ENCODE measurements around the gene LY6G5B. TPM values are rescaled to one million over a fixed set of nuclear protein-coding genes. Genes with fewer than 3 reads are reported as not detected.

LY6G5B gene
- total and polyA plus RNA-seq, 2 experiments from 2014 or later: 7.9 to 8.4 TPM

DNA sequence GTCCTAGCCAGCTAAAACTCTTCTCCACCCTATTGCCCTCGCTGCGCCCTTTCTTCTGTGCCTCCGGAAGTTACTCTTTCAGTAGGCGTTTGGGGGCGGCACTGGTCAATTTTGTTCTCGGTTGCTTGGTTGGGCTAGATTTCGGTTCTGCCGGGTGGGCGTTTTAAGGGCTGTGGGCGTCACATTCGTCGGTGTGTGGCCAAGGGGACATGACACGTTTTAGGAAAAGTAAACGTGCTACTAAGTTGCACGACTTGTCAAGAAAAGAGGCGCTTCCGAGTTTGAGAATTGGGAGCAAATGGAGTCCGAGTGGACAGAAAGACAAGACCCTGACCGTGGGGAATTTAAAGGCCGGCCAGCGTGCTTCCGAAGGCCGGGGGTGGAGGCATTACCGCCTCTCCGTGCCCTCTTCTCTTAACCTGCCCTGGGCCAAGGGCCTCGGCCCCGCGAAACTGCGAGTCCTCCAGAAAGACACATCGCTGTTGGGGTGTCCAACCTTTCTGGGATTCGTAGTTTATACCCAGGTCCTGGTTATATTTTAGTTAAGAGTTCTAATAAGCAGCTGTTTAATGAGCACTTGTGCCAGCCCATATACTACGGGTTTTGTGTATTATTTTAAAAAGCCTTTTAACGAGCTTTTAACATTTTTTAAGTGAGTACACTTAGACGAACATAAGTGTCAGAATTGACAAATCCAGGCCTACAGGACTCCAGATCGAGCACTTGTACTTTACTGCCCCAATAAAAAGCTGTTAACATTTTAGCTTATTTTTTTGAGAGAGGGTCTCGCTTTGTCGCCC is 16.7 kb upstream of the LY6G5B start:
- H3K4me1 Mint-ChIP-seq: peaks cover 28% of the 10 kb centered on the region; the same call in 2 of the 3 replicates
- peaks cover 38% of the 10 kb centered on the region for H3K36me3 Mint-ChIP-seq (ENCODE audit: low read depth)
- peak; percentile 98 for DNase-seq (ENCODE audit: low spot score)
- H3K9me2 ChIP-seq (ENCODE audit: insufficient read depth): no peaks in the 10 kb centered on the region
- peaks cover 14% of the 10 kb centered on the region for H3K4me1 ChIP-seq (ENCODE audit: insufficient read depth)
- peaks cover 27% of the 10 kb centered on the region for H3K36me3 ChIP-seq (ENCODE audit: insufficient read depth)
- peak; percentile 79 for ATAC-seq
- peak overlapping the region; percentile 88 for H3K4me3 ChIP-seq
- peak overlapping the region; percentile 85 for H3K4me2 ChIP-seq
- peak overlapping the region; percentile 100 for H3K27ac Mint-ChIP-seq
- peak overlapping the region; percentile 99 for H3K4me3 Mint-ChIP-seq
- H3K27me3 Mint-ChIP-seq (ENCODE audit: insufficient read depth, low read depth, poor library complexity): peaks cover 13% of the 10 kb centered on the region
- no peak overlapping the region for H2AFZ ChIP-seq
- no peaks in the 10 kb centered on the region for H3K9me3 Mint-ChIP-seq
- H3K27me3 ChIP-seq (ENCODE audit: insufficient read depth): no peaks in the 10 kb centered on the region
- peaks cover 32% of the 10 kb centered on the region for H3K79me2 ChIP-seq (replicated peaks; ENCODE audit: insufficient read depth)
- no peak for TF ChIP-seq JUNB (IDR thresholded peaks at IDR 0.05; ENCODE audit: unreplicated experiment)
- TF ChIP-seq, protein P1, sequence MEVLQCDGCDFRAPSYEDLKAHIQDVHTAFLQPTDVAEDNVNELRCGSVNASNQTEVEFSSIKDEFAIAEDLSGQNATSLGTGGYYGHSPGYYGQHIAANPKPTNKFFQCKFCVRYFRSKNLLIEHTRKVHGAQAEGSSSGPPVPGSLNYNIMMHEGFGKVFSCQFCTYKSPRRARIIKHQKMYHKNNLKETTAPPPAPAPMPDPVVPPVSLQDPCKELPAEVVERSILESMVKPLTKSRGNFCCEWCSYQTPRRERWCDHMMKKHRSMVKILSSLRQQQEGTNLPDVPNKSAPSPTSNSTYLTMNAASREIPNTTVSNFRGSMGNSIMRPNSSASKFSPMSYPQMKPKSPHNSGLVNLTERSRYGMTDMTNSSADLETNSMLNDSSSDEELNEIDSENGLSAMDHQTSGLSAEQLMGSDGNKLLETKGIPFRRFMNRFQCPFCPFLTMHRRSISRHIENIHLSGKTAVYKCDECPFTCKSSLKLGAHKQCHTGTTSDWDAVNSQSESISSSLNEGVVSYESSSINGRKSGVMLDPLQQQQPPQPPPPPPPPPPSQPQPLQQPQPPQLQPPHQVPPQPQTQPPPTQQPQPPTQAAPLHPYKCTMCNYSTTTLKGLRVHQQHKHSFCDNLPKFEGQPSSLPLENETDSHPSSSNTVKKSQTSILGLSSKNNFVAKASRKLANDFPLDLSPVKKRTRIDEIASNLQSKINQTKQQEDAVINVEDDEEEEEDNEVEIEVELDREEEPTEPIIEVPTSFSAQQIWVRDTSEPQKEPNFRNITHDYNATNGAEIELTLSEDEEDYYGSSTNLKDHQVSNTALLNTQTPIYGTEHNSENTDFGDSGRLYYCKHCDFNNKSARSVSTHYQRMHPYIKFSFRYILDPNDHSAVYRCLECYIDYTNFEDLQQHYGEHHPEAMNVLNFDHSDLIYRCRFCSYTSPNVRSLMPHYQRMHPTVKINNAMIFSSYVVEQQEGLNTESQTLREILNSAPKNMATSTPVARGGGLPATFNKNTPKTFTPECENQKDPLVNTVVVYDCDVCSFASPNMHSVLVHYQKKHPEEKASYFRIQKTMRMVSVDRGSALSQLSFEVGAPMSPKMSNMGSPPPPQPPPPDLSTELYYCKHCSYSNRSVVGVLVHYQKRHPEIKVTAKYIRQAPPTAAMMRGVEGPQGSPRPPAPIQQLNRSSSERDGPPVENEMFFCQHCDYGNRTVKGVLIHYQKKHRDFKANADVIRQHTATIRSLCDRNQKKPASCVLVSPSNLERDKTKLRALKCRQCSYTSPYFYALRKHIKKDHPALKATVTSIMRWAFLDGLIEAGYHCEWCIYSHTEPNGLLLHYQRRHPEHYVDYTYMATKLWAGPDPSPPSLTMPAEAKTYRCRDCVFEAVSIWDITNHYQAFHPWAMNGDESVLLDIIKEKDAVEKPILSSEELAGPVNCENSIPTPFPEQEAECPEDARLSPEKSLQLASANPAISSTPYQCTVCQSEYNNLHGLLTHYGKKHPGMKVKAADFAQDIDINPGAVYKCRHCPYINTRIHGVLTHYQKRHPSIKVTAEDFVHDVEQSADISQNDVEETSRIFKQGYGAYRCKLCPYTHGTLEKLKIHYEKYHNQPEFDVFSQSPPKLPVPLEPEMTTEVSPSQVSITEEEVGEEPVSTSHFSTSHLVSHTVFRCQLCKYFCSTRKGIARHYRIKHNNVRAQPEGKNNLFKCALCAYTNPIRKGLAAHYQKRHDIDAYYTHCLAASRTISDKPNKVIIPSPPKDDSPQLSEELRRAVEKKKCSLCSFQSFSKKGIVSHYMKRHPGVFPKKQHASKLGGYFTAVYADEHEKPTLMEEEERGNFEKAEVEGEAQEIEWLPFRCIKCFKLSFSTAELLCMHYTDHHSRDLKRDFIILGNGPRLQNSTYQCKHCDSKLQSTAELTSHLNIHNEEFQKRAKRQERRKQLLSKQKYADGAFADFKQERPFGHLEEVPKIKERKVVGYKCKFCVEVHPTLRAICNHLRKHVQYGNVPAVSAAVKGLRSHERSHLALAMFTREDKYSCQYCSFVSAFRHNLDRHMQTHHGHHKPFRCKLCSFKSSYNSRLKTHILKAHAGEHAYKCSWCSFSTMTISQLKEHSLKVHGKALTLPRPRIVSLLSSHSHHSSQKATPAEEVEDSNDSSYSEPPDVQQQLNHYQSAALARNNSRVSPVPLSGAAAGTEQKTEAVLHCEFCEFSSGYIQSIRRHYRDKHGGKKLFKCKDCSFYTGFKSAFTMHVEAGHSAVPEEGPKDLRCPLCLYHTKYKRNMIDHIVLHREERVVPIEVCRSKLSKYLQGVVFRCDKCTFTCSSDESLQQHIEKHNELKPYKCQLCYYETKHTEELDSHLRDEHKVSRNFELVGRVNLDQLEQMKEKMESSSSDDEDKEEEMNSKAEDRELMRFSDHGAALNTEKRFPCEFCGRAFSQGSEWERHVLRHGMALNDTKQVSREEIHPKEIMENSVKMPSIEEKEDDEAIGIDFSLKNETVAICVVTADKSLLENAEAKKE (CRISPR knock-in tag; IDR thresholded peaks at IDR 0.05): no peak
- TF ChIP-seq POLR2AphosphoS5 (IDR thresholded peaks at IDR 0.05; ENCODE audit: low read depth): peak; percentile 62
- TF ChIP-seq, protein P2, sequence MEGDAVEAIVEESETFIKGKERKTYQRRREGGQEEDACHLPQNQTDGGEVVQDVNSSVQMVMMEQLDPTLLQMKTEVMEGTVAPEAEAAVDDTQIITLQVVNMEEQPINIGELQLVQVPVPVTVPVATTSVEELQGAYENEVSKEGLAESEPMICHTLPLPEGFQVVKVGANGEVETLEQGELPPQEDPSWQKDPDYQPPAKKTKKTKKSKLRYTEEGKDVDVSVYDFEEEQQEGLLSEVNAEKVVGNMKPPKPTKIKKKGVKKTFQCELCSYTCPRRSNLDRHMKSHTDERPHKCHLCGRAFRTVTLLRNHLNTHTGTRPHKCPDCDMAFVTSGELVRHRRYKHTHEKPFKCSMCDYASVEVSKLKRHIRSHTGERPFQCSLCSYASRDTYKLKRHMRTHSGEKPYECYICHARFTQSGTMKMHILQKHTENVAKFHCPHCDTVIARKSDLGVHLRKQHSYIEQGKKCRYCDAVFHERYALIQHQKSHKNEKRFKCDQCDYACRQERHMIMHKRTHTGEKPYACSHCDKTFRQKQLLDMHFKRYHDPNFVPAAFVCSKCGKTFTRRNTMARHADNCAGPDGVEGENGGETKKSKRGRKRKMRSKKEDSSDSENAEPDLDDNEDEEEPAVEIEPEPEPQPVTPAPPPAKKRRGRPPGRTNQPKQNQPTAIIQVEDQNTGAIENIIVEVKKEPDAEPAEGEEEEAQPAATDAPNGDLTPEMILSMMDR (conservative IDR thresholded peaks at IDR 0.05; ENCODE audit: low read depth in 2 of 2): peak in 1 of 2 experiments; percentile 28; a peak in 2 of 4 replicates
- peak overlapping the region; percentile 96 for H3K27ac ChIP-seq (ENCODE audit: low read depth)
- H3F3A ChIP-seq (replicated peaks; ENCODE audit: low read depth): peaks cover 18% of the 10 kb centered on the region
- peaks cover 12% of the 10 kb centered on the region; the same call in 1 of the 2 replicates for H4K20me1 ChIP-seq (replicated peaks; ENCODE audit: insufficient read depth)

Data from GM23338 (cell line).